ENCODE results near the gene CPT1C.

CPT1C gene

GRCh38 chr19:49660338-49660961 lies 30.5 kb upstream of the CPT1C start:
- TF ChIP-seq CTCF (IDR thresholded peaks at IDR 0.05; ENCODE audit: borderline replicate concordance, control extremely low read depth, extremely low read depth, insufficient read depth, missing control alignments): no peak
- in situ Hi-C loops (cut with MboI; ENCODE audit: low sequenced_read_pairs, unreplicated experiment): no loop called here
- no peak for DNase-seq (ENCODE audit: low spot score)

- in situ Hi-C loops (cut with MboI; ENCODE audit: low sequenced_read_pairs, unreplicated experiment): no loop called here
- no peak for TF ChIP-seq CTCF (IDR thresholded peaks at IDR 0.05; ENCODE audit: borderline replicate concordance, control extremely low read depth, extremely low read depth, insufficient read depth, missing control alignments)
Observed at GRCh38 chr19:49662011-49662410, 28.9 kb upstream of the CPT1C start.

DNA sequence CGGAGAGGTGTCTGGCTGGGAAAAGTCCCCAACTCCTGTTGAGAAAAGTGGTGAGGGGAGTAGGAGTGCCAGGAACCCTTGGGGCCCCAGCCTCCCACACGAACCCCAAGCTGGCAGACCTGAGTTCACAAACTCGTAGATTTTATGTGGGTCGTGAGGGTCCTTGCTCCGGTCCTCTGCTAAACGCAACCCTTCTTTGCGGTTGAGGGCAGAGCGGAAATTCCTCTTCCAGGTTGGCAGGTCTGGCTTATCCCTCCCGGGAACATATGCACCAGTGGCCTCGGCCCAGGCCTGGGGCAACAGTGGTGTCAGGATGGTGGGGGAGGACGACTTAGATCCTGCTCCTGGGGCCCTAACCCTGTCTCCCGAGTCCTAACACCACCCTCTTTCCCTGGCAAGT lies 27.7 kb upstream of the CPT1C start:
- no peak for TF ChIP-seq CTCF (IDR thresholded peaks at IDR 0.05; ENCODE audit: borderline replicate concordance, control extremely low read depth, extremely low read depth, insufficient read depth, missing control alignments)
- in situ Hi-C loops (cut with MboI; ENCODE audit: low sequenced_read_pairs, unreplicated experiment): no loop called here
- DNase-seq (ENCODE audit: low spot score): no peak

More at GRCh38 chr19:49662011-49662410, 28.9 kb upstream of the CPT1C start:
- DNase-seq (ENCODE audit: low spot score): no peak

GRCh38 chr19:49664171-49665035 lies 26.5 kb upstream of the CPT1C start:
- DNase-seq (ENCODE audit: low spot score): peak; percentile 91
- in situ Hi-C loops (cut with MboI; ENCODE audit: low sequenced_read_pairs, unreplicated experiment): no loop called here
- no peak for TF ChIP-seq CTCF (IDR thresholded peaks at IDR 0.05; ENCODE audit: borderline replicate concordance, control extremely low read depth, extremely low read depth, insufficient read depth, missing control alignments)

DNA sequence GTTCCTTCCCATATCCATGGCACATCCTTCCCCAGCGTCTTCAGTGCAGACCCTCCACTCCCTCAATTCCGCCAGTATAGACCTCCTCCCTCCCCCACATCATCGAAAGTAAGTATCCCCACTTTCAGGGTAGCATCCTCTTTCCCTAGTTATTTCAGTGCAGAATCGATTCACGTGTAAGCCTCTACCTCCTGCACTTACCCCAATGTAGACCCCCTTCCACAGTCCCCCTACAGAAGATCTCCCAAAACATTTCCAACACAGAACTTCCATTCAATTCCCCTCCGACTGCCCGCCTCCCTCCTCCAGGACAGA lies 25.9 kb upstream of the CPT1C start:
- in situ Hi-C loops (cut with MboI; ENCODE audit: low sequenced_read_pairs, unreplicated experiment): no loop called here
- no peak for TF ChIP-seq CTCF (IDR thresholded peaks at IDR 0.05; ENCODE audit: borderline replicate concordance, control extremely low read depth, extremely low read depth, insufficient read depth, missing control alignments)
- DNase-seq (ENCODE audit: low spot score): no peak

DNA sequence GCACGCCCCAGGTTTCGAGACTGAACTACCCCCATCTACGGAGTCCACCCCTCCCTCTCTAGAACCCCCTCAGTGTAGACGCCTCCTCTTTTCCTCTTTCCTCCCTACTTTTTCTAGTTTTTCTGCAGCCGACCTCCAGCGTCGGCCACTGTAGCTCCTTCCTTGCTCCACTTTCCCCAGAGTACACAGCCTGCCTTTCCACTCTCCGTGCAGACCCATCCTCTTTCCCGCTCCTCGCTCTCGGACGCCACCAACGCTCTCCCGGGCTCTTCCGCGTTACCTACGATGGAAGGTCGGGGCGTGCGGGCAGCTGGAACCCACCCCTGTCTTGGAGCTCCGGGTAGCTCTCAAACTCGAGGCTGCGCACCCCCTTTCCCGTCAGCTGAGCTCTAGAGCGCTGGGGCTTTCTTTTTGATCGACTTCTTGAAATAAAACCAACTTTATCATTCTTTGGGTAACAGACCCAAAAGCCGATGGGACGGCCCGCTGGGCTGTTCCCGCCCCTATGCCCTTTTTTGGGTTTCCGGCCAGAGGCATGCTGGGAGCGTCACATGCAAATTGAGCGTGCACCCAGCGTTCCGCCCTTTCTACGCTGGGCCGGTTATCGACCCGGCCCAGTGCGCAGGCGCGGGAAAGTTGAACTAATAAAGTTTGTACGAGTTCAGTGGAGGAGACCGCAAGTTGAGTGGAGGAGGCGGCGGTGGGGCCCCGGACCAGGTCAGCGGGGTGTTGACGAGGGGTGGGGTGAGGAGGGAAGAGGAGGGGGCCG lies 25.4 kb upstream of the CPT1C start, which contains the start of the genes BCL2L12 and IRF3:
BCL2L12 (plus strand) TSS at position 583 of the 769 bp plus-strand sequence. CDS start 760 bp downstream, outside the sequence.
IRF3 (minus strand) TSS at position 507 of the 769 bp plus-strand sequence. CDS start 1,019 bp downstream, outside the sequence.
- TF ChIP-seq CTCF (IDR thresholded peaks at IDR 0.05; ENCODE audit: borderline replicate concordance, control extremely low read depth, extremely low read depth, insufficient read depth, missing control alignments): no peak
- DNase-seq (ENCODE audit: low spot score): peak; percentile 99
- in situ Hi-C loops (cut with MboI; ENCODE audit: low sequenced_read_pairs, unreplicated experiment): no loop called here

All from GM13976 (cell line).